ENCODE measurements around the gene HP.

- TF ChIP-seq CTCF (IDR thresholded peaks at IDR 0.05) (no peak), POLR2A (IDR thresholded peaks at IDR 0.05; ENCODE audit: low read depth) (no peak), POLR2AphosphoS5 (IDR thresholded peaks at IDR 0.05) (no peak)
Observed at GRCh38 chr16:72068930-72069329, 14.6 kb downstream of the HP start.

All from esophagus muscularis mucosa (tissue), 3 donors.